Keratinocyte (primary cell): Measurements from ENCODE around the gene AHRR. TPM values are rescaled to one million over a fixed set of nuclear protein-coding genes. Genes with fewer than 3 reads are reported as not detected.
"Not testable (repeated sequence)": the region's sequence is repeated elsewhere in the genome, so short reads cannot be mapped to it uniquely, and the experiment has no call there.

Experiments
- DNase-seq: peaks from one replicate; pipeline ENCODE4 v3.0.0-alpha.2; 2011; ENCODE audit warnings: low read depth, missing footprints, low spot score
- FAIRE-seq: peaks from 2 replicates; lab custom pipeline; 2011; peaks lifted over from hg19 to GRCh38; lab: Jason Lieb, UNC
- H2AFZ ChIP-seq: 2 replicates; pipeline ENCODE4 v1.6.0; 2012; ENCODE audit warnings: low read length, control low read depth, inconsistent platforms; ENCODE audit not compliant: control insufficient read depth
- H3K27ac ChIP-seq: 2 replicates; pipeline ENCODE4 v1.5.1; 2011; ENCODE audit warnings: low read length; ENCODE audit not compliant: control insufficient read depth, insufficient read depth
- H3K27me3 ChIP-seq: 3 replicates; pipeline ENCODE4 v1.6.0; 2011; ENCODE audit warnings: low read length; ENCODE audit not compliant: control insufficient read depth, insufficient read depth; ENCODE audit errors: extremely low read depth
- H3K36me3 ChIP-seq, 2 experiments: 2 replicates in 1 of 2; 3 replicates in 1 of 2; pipeline ENCODE4 v1.5.1; 2011; ENCODE audit warnings: low read length in 2 of 2, mild to moderate bottlenecking in 1 of 2; ENCODE audit not compliant: control insufficient read depth in 2 of 2, insufficient read depth in 2 of 2; ENCODE audit errors: extremely low read depth in 1 of 2
- H3K4me1 ChIP-seq: 3 replicates; pipeline ENCODE4 v1.5.1; 2011; ENCODE audit warnings: low read length; ENCODE audit not compliant: control insufficient read depth, insufficient read depth; ENCODE audit errors: extremely low read depth
- H3K4me2 ChIP-seq: 3 replicates; pipeline ENCODE4 v1.6.0; 2011; ENCODE audit warnings: low read depth, low read length; ENCODE audit not compliant: control insufficient read depth, insufficient read depth; ENCODE audit errors: extremely low read depth
- H3K4me3 ChIP-seq, 3 experiments: fragments of 200-600 bp in 1 of 3; sonication (generic) in 1 of 3; 2 replicates in 2 of 3; 3 replicates in 1 of 3; pipeline ENCODE4 v1.5.1; 2011 to 2016; ENCODE audit warnings: low read length in 3 of 3, mild to moderate bottlenecking in 3 of 3, control low read depth in 2 of 3, inconsistent platforms in 1 of 3, low read depth in 1 of 3, mixed read lengths in 1 of 3, mixed run types in 1 of 3, moderate library complexity in 1 of 3; ENCODE audit not compliant: control insufficient read depth in 2 of 3, insufficient read depth in 2 of 3; ENCODE audit errors: extremely low read depth in 1 of 3
- H3K79me2 ChIP-seq: 2 replicates; pipeline ENCODE4 v1.6.0; 2012; ENCODE audit warnings: low read length; ENCODE audit not compliant: control insufficient read depth, insufficient read depth
- H3K9ac ChIP-seq: 3 replicates; pipeline ENCODE4 v1.6.0; 2011; ENCODE audit warnings: low read length; ENCODE audit not compliant: control insufficient read depth, insufficient read depth; ENCODE audit errors: extremely low read depth
- H3K9me1 ChIP-seq: 3 replicates; pipeline ENCODE4 v1.6.0; 2011; ENCODE audit warnings: low read length; ENCODE audit not compliant: control insufficient read depth, insufficient read depth; ENCODE audit errors: extremely low read depth
- H3K9me3 ChIP-seq: 2 replicates; pipeline ENCODE4 v1.5.1; 2012; ENCODE audit warnings: low read depth, low read length; ENCODE audit not compliant: control insufficient read depth
- H4K20me1 ChIP-seq: 3 replicates; pipeline ENCODE4 v1.6.0; 2011; ENCODE audit warnings: low read length; ENCODE audit not compliant: control insufficient read depth, insufficient read depth; ENCODE audit errors: extremely low read depth
- EZH2 ChIP-seq: IDR thresholded peaks from one replicate; pipeline ENCODE4 v1.6.1; 2012; ENCODE audit warnings: inconsistent platforms, mild to moderate bottlenecking, low read length, moderate library complexity
- dilution Hi-C: fragments of 300-500 bp; cut with MboI; formaldehyde crosslinking; loops from one replicate; pipeline ENCODE4 v1.7.0; 2020; ENCODE audit warnings: low sequenced_read_pairs; ENCODE audit not compliant: extremely low pct_ligation_motif_present
- polyA plus RNA-seq, 5 experiments: library from polyadenylated mRNA; depleted of rRNA in 3 of 5; stranded (reverse) in 3 of 5; stranded (forward) in 1 of 5; unstranded in 1 of 5; fragments of >200 nt; gene quantifications; 1 replicate in 1 of 5; 2 replicates in 3 of 5; 3 replicates in 1 of 5; pipeline versions ENCODE4 v1.2.1 to v1.2.3, GENCODE V29; 2011 to 2012; ENCODE audit warnings: missing spikeins in 2 of 5, low read depth in 1 of 5, low replicate concordance in 1 of 5
- TF ChIP-seq, protein P1 (sequence below), 3 experiments: IDR thresholded peaks in 1 of 3; conservative IDR thresholded peaks in 1 of 3; optimal IDR thresholded peaks in 1 of 3; 2 replicates in 2 of 3; 3 replicates in 1 of 3; pipeline versions ENCODE3 to v1.5.1; 2011; ENCODE audit warnings: low read length in 3 of 3, mild to moderate bottlenecking in 3 of 3, moderate library complexity in 2 of 3, control low read depth in 1 of 3, inconsistent platforms in 1 of 3; ENCODE audit not compliant: insufficient read depth in 2 of 3; ENCODE audit errors: extremely low read depth in 1 of 3

Gene AHRR
- polyA plus RNA-seq, 1 donor (not counting 4 experiments of a cell fraction or from before 2014, with no cell fraction given) = 0.24 TPM

DNA sequence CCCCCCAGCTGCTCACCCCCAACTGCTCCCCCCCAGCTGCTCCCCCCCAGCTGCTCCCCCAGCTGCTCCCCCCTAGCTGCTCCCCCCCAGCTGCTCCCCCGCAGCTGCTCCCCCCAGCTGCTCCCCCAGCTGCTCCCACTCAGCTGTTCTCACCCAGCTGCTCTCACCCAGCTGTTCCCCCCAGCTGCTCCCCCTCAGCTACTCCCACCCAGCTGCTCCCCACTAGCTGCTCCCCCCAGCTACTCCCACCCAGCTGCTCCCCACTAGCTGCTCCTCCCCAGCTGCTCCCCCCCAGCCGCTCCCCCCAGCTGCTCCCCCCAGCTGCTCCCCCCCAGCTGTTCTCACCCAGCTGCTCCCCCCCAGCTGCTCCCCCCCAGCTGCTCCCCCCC lies 22.8 kb upstream of the AHRR start:
- no peak for FAIRE-seq

DNA sequence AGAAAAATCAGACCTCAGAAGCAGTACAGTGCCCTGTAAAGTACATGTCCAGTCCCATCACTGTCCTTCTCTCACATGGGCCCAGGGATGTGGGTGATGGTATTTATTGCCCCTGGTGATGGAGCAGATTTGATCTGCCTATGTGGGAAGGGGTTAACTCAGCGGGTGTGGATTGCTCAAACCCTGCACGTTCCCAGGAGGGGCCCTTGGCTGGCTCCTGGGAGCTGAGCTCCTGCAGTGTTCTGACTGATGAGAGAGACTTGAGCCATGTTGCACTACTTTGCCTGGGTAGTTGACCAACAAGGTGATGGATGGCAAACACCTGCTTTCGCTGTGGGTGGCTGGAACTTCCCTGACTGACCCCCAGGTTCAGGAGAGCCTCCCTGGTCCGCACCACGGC lies 21.6 kb upstream of the AHRR start:
- DNase-seq, H3K4me1 ChIP-seq, H2AFZ ChIP-seq, H3K27ac ChIP-seq, FAIRE-seq, H3K36me3 ChIP-seq, dilution Hi-C loops, H3K9me1 ChIP-seq, H3K27me3 ChIP-seq, H3K9ac ChIP-seq, H3K4me2 ChIP-seq, H3K9me3 ChIP-seq, H4K20me1 ChIP-seq, H3K4me3 ChIP-seq: not testable (repeated sequence)
- H3K79me2 ChIP-seq = peaks cover 39% of the 10 kb centered on the region

More for the DNA sequence above, 22.8 kb upstream of the AHRR start:
- H3K4me2 ChIP-seq = no peak overlapping the region
- no peak overlapping the region for H3K9ac ChIP-seq
- dilution Hi-C loops = no loop called here
- H3K27ac ChIP-seq = no peak overlapping the region
- H3K9me1 ChIP-seq = no peaks in the 10 kb centered on the region
- DNase-seq = no peak
- no peaks in the 10 kb centered on the region for H3K4me1 ChIP-seq
- no peaks in the 10 kb centered on the region for H3K27me3 ChIP-seq
- TF ChIP-seq, protein P1, sequence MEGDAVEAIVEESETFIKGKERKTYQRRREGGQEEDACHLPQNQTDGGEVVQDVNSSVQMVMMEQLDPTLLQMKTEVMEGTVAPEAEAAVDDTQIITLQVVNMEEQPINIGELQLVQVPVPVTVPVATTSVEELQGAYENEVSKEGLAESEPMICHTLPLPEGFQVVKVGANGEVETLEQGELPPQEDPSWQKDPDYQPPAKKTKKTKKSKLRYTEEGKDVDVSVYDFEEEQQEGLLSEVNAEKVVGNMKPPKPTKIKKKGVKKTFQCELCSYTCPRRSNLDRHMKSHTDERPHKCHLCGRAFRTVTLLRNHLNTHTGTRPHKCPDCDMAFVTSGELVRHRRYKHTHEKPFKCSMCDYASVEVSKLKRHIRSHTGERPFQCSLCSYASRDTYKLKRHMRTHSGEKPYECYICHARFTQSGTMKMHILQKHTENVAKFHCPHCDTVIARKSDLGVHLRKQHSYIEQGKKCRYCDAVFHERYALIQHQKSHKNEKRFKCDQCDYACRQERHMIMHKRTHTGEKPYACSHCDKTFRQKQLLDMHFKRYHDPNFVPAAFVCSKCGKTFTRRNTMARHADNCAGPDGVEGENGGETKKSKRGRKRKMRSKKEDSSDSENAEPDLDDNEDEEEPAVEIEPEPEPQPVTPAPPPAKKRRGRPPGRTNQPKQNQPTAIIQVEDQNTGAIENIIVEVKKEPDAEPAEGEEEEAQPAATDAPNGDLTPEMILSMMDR (optimal IDR thresholded peaks at IDR 0.05 in 1 of 3, IDR thresholded peaks at IDR 0.05 in 1 of 3, conservative IDR thresholded peaks at IDR 0.05 in 1 of 3; ENCODE audit: extremely low read depth in 1 of 3, insufficient read depth in 2 of 3, low read length in 3 of 3) = no peak
- TF ChIP-seq EZH2 = no peak
- H3K9me3 ChIP-seq = no peaks in the 10 kb centered on the region
- H3K36me3 ChIP-seq = peaks cover 0 to 6% of the 10 kb centered on the region in 2 experiments
- H3K4me3 ChIP-seq = no peak overlapping the region
- H2AFZ ChIP-seq = no peak overlapping the region
- peaks cover 6% of the 10 kb centered on the region for H4K20me1 ChIP-seq
- peaks cover 39% of the 10 kb centered on the region for H3K79me2 ChIP-seq

DNA sequence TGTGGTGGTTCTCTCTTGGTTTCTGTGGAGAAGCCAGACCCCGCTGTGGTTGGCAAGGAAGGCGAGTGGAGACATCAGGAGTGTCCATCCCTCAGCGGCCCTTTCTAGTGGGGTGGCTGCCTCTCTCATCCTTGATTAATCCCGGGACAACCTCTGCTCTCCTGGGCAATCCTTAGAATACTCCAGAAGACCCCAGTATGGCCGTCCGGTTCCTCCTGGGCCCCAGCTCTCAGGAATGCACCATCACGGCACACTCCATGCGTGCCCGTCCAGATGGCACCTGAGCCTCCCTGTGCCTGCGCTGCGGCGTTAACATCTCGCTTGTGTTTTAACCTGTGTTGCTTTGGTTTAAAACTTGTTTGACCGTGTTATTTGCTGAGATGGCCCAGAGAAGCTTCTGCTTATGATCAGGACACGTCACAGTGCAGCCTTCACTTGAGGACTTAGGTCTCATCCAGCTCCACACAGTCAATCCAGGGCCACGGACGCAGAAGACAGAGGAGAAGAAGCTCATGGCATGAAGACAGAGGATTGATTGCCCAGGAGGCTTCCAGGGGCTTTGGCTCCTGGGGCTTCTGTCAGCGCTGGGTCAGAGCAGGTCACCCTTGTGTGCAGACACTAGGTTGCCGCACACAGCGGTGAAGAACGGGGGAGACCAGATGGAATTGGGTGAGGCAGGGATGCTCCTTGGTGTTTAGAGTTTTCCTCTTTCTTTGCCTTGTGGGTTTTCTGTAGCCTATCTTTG lies 20.7 kb upstream of the AHRR start:
- H3K27me3 ChIP-seq, H4K20me1 ChIP-seq, FAIRE-seq, H3K36me3 ChIP-seq, H3K4me1 ChIP-seq, H3K4me2 ChIP-seq, H3K9ac ChIP-seq, DNase-seq, dilution Hi-C loops, H3K9me1 ChIP-seq, H3K4me3 ChIP-seq, H2AFZ ChIP-seq, H3K27ac ChIP-seq, H3K9me3 ChIP-seq: not testable (repeated sequence)
- H3K79me2 ChIP-seq = peaks cover 42% of the 10 kb centered on the region

DNA sequence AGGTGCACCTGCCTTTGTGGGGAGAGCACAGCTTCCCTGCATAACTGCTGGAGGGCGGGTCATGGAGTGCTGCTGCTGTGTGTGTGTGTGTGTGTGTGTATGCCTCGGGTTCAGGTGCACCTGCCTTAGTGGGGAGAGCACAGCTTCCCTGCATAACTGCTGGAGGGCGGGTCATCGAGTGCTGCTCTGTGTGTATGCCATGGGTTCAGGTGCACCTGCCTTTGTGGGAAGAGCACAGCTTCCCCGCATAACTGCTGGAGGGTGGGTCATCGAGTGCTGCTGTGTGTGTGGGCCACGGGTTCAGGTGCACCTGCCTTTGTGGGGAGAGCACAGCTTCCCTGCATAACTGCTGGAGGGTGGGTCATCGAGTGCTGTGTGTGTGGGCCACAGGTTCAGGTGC lies 19.1 kb upstream of the AHRR start:
- dilution Hi-C loops, DNase-seq, H3K27ac ChIP-seq, H2AFZ ChIP-seq, H3K4me2 ChIP-seq, FAIRE-seq, H3K4me3 ChIP-seq, H3K9ac ChIP-seq, H3K4me1 ChIP-seq, H3K9me1 ChIP-seq, H3K9me3 ChIP-seq, H4K20me1 ChIP-seq, H3K27me3 ChIP-seq: not testable (repeated sequence)
- peaks cover 42% of the 10 kb centered on the region for H3K79me2 ChIP-seq
- peaks cover 8 to 15% of the 10 kb centered on the region in 2 experiments for H3K36me3 ChIP-seq
